ENCODE measurements around the gene ZNF524. TPM values are rescaled to one million over a fixed set of nuclear protein-coding genes. Genes with fewer than 3 reads are reported as not detected.
A peak's percentile ranks its signal among the peaks of the same experiment; 100 is the strongest.

Gene ZNF524
- total and polyA plus RNA-seq, 9 of the 15 experiments (the other 6 are each of a cell fraction or from before 2014, with no cell fraction given), result 0.08 to 15.6 (median 2.9) TPM

GRCh38 chr19:55599468-55599841, 633 bp upstream of the ZNF524 start, which contains the start of gene FIZ1 (continued):
- TF ChIP-seq, protein P1, sequence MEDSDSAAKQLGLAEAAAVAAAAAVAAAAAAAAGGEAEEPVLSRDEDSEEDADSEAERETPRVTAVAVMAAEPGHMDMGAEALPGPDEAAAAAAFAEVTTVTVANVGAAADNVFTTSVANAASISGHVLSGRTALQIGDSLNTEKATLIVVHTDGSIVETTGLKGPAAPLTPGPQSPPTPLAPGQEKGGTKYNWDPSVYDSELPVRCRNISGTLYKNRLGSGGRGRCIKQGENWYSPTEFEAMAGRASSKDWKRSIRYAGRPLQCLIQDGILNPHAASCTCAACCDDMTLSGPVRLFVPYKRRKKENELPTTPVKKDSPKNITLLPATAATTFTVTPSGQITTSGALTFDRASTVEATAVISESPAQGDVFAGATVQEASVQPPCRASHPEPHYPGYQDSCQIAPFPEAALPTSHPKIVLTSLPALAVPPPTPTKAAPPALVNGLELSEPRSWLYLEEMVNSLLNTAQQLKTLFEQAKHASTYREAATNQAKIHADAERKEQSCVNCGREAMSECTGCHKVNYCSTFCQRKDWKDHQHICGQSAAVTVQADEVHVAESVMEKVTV (CRISPR knock-in tag; IDR thresholded peaks at IDR 0.05), result no peak
- no peak for TF ChIP-seq ZFP36 (IDR thresholded peaks at IDR 0.05; ENCODE audit: low read depth, low read length, partially characterized antibody)
- no peak for TF ChIP-seq ZBTB9 (CRISPR knock-in tag; IDR thresholded peaks at IDR 0.05)
- TF ChIP-seq MCM7 (IDR thresholded peaks at IDR 0.05), result no peak
- no peak for TF ChIP-seq CBX5 (IDR thresholded peaks at IDR 0.05; ENCODE audit: borderline replicate concordance, low read depth)
- TF ChIP-seq, protein P2, sequence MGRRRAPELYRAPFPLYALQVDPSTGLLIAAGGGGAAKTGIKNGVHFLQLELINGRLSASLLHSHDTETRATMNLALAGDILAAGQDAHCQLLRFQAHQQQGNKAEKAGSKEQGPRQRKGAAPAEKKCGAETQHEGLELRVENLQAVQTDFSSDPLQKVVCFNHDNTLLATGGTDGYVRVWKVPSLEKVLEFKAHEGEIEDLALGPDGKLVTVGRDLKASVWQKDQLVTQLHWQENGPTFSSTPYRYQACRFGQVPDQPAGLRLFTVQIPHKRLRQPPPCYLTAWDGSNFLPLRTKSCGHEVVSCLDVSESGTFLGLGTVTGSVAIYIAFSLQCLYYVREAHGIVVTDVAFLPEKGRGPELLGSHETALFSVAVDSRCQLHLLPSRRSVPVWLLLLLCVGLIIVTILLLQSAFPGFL (CRISPR knock-in tag; IDR thresholded peaks at IDR 0.05), result no peak
- peak; percentile 68 for TF ChIP-seq NFIC (IDR thresholded peaks at IDR 0.05)
- TF ChIP-seq KDM4B (IDR thresholded peaks at IDR 0.05; ENCODE audit: borderline replicate concordance in 2 of 2, low read depth in 1 of 2), result peak in 1 of 2 experiments; percentile 97; a peak in 2 of 4 replicates
- TF ChIP-seq, protein P3, sequence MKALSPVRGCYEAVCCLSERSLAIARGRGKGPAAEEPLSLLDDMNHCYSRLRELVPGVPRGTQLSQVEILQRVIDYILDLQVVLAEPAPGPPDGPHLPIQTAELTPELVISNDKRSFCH (CRISPR knock-in tag; IDR thresholded peaks at IDR 0.05), result no peak
- TF ChIP-seq, protein P3 (tag; IDR thresholded peaks at IDR 0.05), result no peak
- TF ChIP-seq RBFOX2 (IDR thresholded peaks at IDR 0.05; ENCODE audit: low read depth, low read length), result peak; percentile 76
- 0 out of 2 replicates have a peak, but pooled peaks have one; percentile 28 for TF ChIP-seq SMAD4 (CRISPR knock-in tag; conservative IDR thresholded peaks at IDR 0.05)
- no peak for TF ChIP-seq CTBP1 (IDR thresholded peaks at IDR 0.05; ENCODE audit: borderline replicate concordance)
- TF ChIP-seq ZNF79 (CRISPR knock-in tag; IDR thresholded peaks at IDR 0.05; ENCODE audit: low read depth), result no peak
- peak in 1 of 2 experiments; percentile 93; a peak in 3 of 4 replicates for TF ChIP-seq MAZ (CRISPR knock-in tag; conservative IDR thresholded peaks at IDR 0.05 in 1 of 2, IDR thresholded peaks at IDR 0.05 in 1 of 2)
- TF ChIP-seq, protein P4, sequence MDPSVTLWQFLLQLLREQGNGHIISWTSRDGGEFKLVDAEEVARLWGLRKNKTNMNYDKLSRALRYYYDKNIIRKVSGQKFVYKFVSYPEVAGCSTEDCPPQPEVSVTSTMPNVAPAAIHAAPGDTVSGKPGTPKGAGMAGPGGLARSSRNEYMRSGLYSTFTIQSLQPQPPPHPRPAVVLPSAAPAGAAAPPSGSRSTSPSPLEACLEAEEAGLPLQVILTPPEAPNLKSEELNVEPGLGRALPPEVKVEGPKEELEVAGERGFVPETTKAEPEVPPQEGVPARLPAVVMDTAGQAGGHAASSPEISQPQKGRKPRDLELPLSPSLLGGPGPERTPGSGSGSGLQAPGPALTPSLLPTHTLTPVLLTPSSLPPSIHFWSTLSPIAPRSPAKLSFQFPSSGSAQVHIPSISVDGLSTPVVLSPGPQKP (CRISPR knock-in tag; IDR thresholded peaks at IDR 0.05), result no peak
- TF ChIP-seq, protein P5, sequence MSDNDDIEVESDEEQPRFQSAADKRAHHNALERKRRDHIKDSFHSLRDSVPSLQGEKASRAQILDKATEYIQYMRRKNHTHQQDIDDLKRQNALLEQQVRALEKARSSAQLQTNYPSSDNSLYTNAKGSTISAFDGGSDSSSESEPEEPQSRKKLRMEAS (CRISPR knock-in tag; IDR thresholded peaks at IDR 0.05), result peak; percentile 64; the same call in 1 of the 2 replicates
- TF ChIP-seq ZNF24 (IDR thresholded peaks at IDR 0.05), result no peak
- TF ChIP-seq CHD4 (IDR thresholded peaks at IDR 0.05; ENCODE audit: insufficient read depth, insufficient replicate concordance, low read depth, low read length, poor library complexity, severe bottlenecking), result no peak
- TF ChIP-seq, protein P6, sequence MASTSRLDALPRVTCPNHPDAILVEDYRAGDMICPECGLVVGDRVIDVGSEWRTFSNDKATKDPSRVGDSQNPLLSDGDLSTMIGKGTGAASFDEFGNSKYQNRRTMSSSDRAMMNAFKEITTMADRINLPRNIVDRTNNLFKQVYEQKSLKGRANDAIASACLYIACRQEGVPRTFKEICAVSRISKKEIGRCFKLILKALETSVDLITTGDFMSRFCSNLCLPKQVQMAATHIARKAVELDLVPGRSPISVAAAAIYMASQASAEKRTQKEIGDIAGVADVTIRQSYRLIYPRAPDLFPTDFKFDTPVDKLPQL (IDR thresholded peaks at IDR 0.05; ENCODE audit: extremely low read depth, insufficient read length), result no peak
- no peak for TF ChIP-seq NCOA4 (IDR thresholded peaks at IDR 0.05; ENCODE audit: partially characterized antibody)
- peak; percentile 52; the same call in 1 of the 2 replicates for TF ChIP-seq NCOR1 (IDR thresholded peaks at IDR 0.05)
